Activated CD8-positive, alpha-beta T cell treated with anti-CD3 and anti-CD28 coated beads, Interleukin-2, amount 10 ng/mL, durations not matched to agents 7 days and 5 days (primary cell): ENCODE results near the gene DCTPP1. TPM values are rescaled to one million over a fixed set of nuclear protein-coding genes. Genes with fewer than 3 reads are reported as not detected.

ENCODE experiments used
- ATAC-seq: fragments of 150-1000 bp; cut with Tn5 transposase; one replicate; pipeline ENCODE4 v1.10.0; 2021; ENCODE audit warnings: moderate library complexity
- CTCF ChIA-PET: fragments of 350-600 bp; sonication (Branson Sonifier 250); formaldehyde crosslinking; loops from one replicate; lab custom pipeline; 2021; ENCODE audit warnings: antibody characterized with exemption; lab: Charles Lee
- POLR2A ChIA-PET: fragments of 350-600 bp; sonication (Branson Sonifier 250); formaldehyde crosslinking; loops from one replicate; lab custom pipeline; 2021; ENCODE audit warnings: antibody characterized with exemption; lab: Charles Lee
- DNase-seq: peaks from one replicate; pipeline ENCODE4 v3.0.0-alpha.2; 2020
- H3K27ac Mint-ChIP-seq: one replicate; pipeline ENCODE4 v1.8.0; 2021; ENCODE audit warnings: mild to moderate bottlenecking, mixed read lengths
- H3K27me3 Mint-ChIP-seq: one replicate; pipeline ENCODE4 v1.8.0; 2021; ENCODE audit warnings: low read depth, mixed read lengths
- H3K36me3 Mint-ChIP-seq: one replicate; pipeline ENCODE4 v1.8.0; 2021; ENCODE audit warnings: low read depth, mixed read lengths
- H3K4me1 Mint-ChIP-seq: one replicate; pipeline ENCODE4 v1.8.0; 2021; ENCODE audit warnings: low read depth, mixed read lengths
- H3K4me3 Mint-ChIP-seq: one replicate; pipeline ENCODE4 v1.8.0; 2021; ENCODE audit warnings: mild to moderate bottlenecking, mixed read lengths
- H3K9me3 Mint-ChIP-seq: one replicate; pipeline ENCODE4 v1.8.0; 2022; ENCODE audit warnings: mixed read lengths; ENCODE audit not compliant: insufficient read depth
- total RNA-seq, 2 experiments: library from RNA; stranded (reverse); gene quantifications; one replicate each; pipeline ENCODE4 v1.2.3, GENCODE V29; 2021

Gene DCTPP1
- total RNA-seq, 2 experiments from 2014 or later = 87.3 to 92.8 TPM

DNA sequence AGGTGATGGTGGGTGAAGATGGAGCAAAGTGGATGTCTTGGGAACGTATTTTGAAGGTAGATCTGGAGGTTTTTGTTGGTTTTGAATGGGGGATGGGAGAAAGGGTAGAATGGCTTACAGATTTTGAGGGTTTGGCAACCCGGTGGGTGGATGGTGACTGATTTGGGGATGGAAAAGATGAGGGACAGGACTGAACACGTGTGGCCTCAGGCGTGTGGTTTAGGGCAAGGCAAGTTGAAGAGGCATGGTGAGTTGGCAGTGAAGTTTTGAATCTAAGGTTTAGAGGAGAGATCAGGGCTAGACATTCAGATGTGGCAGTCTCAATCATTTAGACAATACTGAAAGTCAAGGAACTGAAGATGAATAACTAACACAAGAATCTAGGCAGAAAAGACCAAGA, 5.0 kb upstream of the DCTPP1 start:
- no peaks in the 10 kb centered on the region for H3K27me3 Mint-ChIP-seq
- H3K4me3 Mint-ChIP-seq = no peak overlapping the region
- H3K9me3 Mint-ChIP-seq = no peaks in the 10 kb centered on the region
- no peak for ATAC-seq
- CTCF ChIA-PET = interaction anchor here (0.6 to 0.8 kb wide), 2 partner anchors 13 to 101 kb away, joined by 3 read pairs; no protein-coding TSS in a partner anchor
- DNase-seq = no peak
- no peaks in the 10 kb centered on the region for H3K36me3 Mint-ChIP-seq
- peaks cover 21% of the 10 kb centered on the region for H3K4me1 Mint-ChIP-seq
- H3K27ac Mint-ChIP-seq = peak overlapping the region; percentile 14
- POLR2A ChIA-PET = interaction anchor here (0.9 to 1.6 kb wide), 4 partner anchors 10 to 215 kb away, joined by 3 to 6 read pairs (median 3); no protein-coding TSS in a partner anchor

DNA sequence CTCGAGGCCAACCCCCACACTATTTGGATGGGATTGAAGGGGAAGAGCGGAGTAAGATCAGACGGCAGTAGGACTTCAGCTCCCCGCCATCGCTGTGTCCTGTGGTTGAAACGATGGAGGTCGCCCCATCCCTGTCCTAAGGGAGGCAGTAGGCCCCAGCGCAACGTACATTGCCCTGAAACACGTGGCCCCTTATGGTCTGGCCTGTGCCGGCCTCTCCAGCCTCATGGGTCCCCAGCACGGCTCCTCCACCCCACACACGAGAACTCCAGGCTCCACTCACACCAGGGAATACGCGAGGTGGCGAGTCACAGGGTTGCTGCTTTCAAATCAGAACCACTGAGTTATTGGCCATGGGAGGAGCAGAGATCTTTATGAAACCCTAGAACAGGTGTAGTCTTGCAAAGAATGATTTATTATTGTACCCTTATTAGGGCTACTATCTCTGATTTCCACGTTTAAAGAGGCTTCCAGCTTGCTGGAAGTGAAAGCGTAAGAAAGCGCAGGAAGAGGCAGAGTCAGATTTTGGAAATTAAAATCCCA, 669 bp upstream of the DCTPP1 start:
- CTCF ChIA-PET = interaction anchor here (0.9 to 2.4 kb wide), 46 partner anchors 11 to 338 kb away, joined by 3 to 80 read pairs (median 10); partner anchors contain the start of genes FBRS, ITGAL, PHKG2 and SEPHS2
- POLR2A ChIA-PET = interaction anchor here (0.6 to 2.9 kb wide), 19 partner anchors 9 to 204 kb away, joined by 3 to 27 read pairs (median 5); partner anchors contain the start of genes ITGAL, SEPHS2, ZNF747 and ZNF764
- H3K4me1 Mint-ChIP-seq = peaks cover 43% of the 10 kb centered on the region
- no peak overlapping the region for H3K27ac Mint-ChIP-seq
- H3K9me3 Mint-ChIP-seq = no peaks in the 10 kb centered on the region
- ATAC-seq (peak; percentile 13), DNase-seq (no peak)
- H3K36me3 Mint-ChIP-seq = peaks cover 27% of the 10 kb centered on the region
- H3K4me3 Mint-ChIP-seq = no peak overlapping the region
- H3K27me3 Mint-ChIP-seq = no peaks in the 10 kb centered on the region

DNA sequence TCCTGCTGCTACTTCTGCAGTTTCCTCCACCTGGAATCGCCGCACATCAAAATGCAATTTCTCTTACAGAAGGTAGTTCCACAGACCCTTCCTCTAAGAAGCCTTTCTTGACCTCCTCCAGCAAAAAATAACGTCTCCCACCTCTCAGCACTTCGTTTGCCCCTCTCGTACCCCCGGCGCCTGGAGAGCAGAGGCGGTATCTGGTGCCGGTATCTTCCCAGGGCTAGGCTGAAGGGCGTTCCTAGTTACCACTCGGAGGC, 482 bp downstream of the DCTPP1 start:
- ChIA-PET POLR2A (interaction anchor here (0.7 to 2.9 kb wide), 21 partner anchors 10 to 186 kb away, joined by 3 to 27 read pairs (median 4); partner anchors contain the start of genes ITGAL, SEPHS2, ZNF747 and ZNF764), CTCF (interaction anchor here (0.6 to 2.4 kb wide), 67 partner anchors 10 to 337 kb away, joined by 3 to 80 read pairs (median 7); partner anchors contain the start of genes FBRS, ITGAL, PHKG2 and PRR14)
- ATAC-seq = no peak
- H3K9me3 Mint-ChIP-seq = no peaks in the 10 kb centered on the region
- H3K27me3 Mint-ChIP-seq = no peaks in the 10 kb centered on the region
- H3K27ac Mint-ChIP-seq = no peak overlapping the region
- H3K4me3 Mint-ChIP-seq = no peak overlapping the region
- H3K4me1 Mint-ChIP-seq = peaks cover 39% of the 10 kb centered on the region
- peaks cover 33% of the 10 kb centered on the region for H3K36me3 Mint-ChIP-seq
- no peak for DNase-seq

DNA sequence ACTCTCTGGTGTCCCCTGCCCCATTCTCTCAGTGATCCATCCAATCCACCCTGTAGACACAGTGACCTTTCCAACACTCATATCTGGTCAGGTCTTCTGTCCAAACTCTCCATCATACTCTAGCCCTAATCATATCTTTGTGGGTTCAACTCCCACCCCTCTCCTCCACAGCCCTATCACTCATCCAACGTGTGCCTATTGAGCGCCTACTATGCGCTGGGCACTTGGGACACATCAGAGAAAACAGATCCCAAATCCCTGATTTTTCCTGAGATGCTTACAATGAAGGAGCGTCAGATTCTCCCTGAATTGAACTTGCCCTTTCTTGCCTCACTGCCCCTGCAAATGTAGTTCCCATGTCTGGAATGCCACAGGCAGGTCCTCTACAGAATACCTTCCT, 1.8 kb downstream of the DCTPP1 start:
- H3K4me1 Mint-ChIP-seq = peaks cover 34% of the 10 kb centered on the region
- ATAC-seq (no peak), DNase-seq (no peak)
- no peaks in the 10 kb centered on the region for H3K27me3 Mint-ChIP-seq
- CTCF ChIA-PET = interaction anchor here (1.5 kb wide), 1 partner anchor 19 kb away, joined by 4 read pairs; no protein-coding TSS in a partner anchor
- H3K36me3 Mint-ChIP-seq = peaks cover 44% of the 10 kb centered on the region
- no peaks in the 10 kb centered on the region for H3K9me3 Mint-ChIP-seq
- H3K4me3 Mint-ChIP-seq = no peak overlapping the region
- peak overlapping the region; percentile 22 for H3K27ac Mint-ChIP-seq
- POLR2A ChIA-PET = interaction anchor here (2.9 kb wide), 1 partner anchor 44 kb away, joined by 27 read pairs; the partner anchor contains the start of gene ITGAL

DNA sequence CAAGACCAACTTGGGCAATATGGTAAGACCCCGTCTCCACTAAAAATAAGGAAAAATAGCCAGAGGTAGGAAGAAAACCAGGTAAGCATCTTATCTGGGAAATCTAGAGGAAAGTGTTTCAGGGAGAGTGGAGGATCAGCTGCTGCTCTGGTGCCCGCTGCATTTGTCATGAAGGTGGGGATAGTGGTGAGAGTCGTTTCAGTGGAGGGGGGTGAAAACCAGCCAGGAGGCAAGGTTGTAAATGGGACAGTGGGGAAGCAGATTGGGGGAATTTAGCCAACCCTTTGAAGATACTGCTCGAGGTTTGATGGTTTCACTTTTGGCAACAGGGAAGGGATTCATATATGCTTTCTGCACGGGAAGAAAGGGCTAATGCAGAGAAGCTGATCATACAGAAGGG, 8.8 kb downstream of the DCTPP1 start:
- Mint-ChIP-seq H3K4me3 (no peak overlapping the region), H3K36me3 (peaks cover 56% of the 10 kb centered on the region), H3K4me1 (peaks cover 28% of the 10 kb centered on the region), H3K27ac (no peak overlapping the region), H3K9me3 (no peaks in the 10 kb centered on the region), H3K27me3 (no peaks in the 10 kb centered on the region)
- DNase-seq (no peak), ATAC-seq (no peak)
- ChIA-PET CTCF (interaction anchor here (1.2 to 4.0 kb wide), 3 partner anchors 9 to 14 kb away, joined by 3 to 44 read pairs (median 4); partner anchors contain the start of genes DCTPP1 and ZNF771), POLR2A (no interaction called here)

DNA sequence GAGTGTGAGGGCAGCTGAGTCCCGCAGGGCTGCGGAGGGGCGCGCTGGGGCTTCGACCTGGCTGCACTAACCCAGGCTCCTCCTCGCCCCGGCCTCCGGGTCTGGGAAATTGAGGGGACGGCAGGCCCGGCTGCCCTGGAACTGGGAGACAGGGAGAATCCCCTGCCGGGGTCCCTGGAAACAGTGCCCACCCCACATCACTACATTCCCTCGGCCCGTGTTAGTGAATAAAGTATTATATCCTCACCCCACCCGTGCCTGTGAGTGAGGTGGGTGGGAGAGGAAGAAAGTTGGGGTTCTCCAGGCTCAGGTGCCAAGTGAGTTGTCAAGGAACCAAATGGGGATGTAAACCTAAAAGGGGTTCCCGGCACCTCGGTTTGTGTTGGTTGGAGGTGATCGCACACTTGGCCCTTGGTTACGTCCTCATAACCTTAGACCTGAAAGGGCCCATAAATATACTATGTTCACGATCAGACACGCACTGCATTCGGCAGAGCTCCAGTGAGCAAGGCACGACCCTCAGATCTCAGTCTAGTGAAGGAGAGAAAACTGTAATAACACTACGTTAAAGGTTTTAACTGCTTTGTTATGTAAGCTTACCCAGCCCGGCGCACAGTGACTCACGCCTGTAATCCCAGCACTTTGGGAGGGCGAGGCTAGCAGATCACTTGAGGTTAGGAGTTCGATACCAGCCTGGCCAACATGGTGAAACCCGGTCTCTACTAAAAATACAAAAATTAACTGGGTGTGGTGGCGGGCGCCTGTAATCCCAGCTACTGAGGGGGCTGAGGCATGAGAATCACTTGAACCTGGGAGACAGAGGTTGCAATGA, 11.3 kb downstream of the DCTPP1 start:
- no peak for DNase-seq
- CTCF ChIA-PET = interaction anchor here (0.8 to 4.0 kb wide), 14 partner anchors 10 to 327 kb away, joined by 3 to 44 read pairs (median 4); partner anchors contain the start of genes DCTPP1, ITGAL, TBC1D10B and TBX6
- peak overlapping the region; percentile 80 for H3K27ac Mint-ChIP-seq

DNA sequence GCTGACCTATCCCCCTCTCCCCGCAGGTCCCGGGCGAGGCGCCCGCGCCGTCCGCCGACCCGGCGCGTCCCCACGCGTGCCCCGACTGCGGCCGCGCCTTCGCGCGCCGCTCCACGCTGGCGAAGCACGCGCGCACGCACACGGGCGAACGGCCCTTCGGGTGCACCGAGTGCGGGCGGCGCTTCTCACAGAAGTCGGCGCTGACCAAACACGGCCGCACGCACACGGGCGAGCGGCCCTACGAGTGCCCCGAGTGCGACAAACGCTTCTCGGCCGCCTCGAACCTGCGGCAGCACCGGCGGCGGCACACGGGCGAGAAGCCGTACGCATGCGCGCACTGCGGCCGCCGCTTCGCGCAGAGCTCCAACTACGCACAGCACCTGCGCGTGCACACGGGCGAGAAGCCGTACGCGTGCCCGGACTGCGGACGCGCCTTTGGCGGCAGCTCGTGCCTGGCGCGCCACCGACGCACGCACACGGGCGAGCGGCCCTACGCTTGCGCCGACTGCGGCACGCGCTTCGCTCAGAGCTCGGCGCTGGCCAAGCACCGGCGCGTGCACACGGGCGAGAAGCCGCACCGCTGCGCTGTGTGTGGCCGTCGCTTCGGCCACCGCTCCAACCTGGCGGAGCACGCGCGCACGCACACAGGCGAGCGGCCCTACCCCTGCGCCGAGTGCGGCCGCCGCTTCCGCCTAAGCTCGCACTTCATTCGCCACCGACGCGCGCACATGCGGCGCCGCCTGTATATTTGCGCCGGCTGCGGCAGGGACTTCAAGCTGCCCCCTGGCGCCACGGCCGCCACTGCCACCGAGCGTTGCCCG, 12.1 kb downstream of the DCTPP1 start:
- ATAC-seq (peak; percentile 88), DNase-seq (peak; percentile 92)
- Mint-ChIP-seq H3K36me3 (peaks cover 43% of the 10 kb centered on the region), H3K9me3 (no peaks in the 10 kb centered on the region), H3K4me3 (peak overlapping the region; percentile 61), H3K27me3 (no peaks in the 10 kb centered on the region), H3K27ac (peak overlapping the region; percentile 55), H3K4me1 (peaks cover 25% of the 10 kb centered on the region)
- ChIA-PET CTCF (interaction anchor here (0.5 to 4.0 kb wide), 15 partner anchors 9 to 326 kb away, joined by 3 to 44 read pairs (median 4); partner anchors contain the start of genes DCTPP1, ITGAL, SEPTIN1 and TBC1D10B), POLR2A (interaction anchor here (0.6 to 2.0 kb wide), 15 partner anchors 8 to 326 kb away, joined by 3 to 8 read pairs (median 3); partner anchors contain the start of genes DCTPP1, SEPTIN1, SRCAP and TBX6)

More for the DNA sequence above, 11.3 kb downstream of the DCTPP1 start:
- POLR2A ChIA-PET = interaction anchor here (0.6 to 2.0 kb wide), 15 partner anchors 9 to 740 kb away, joined by 3 to 8 read pairs (median 4); partner anchors contain the start of genes DCTPP1, SEPTIN1, SRCAP and ZNF48
- no peak for ATAC-seq
- Mint-ChIP-seq H3K4me1 (peaks cover 23% of the 10 kb centered on the region), H3K27me3 (no peaks in the 10 kb centered on the region), H3K4me3 (peak overlapping the region; percentile 61), H3K36me3 (peaks cover 47% of the 10 kb centered on the region), H3K9me3 (no peaks in the 10 kb centered on the region)

DNA sequence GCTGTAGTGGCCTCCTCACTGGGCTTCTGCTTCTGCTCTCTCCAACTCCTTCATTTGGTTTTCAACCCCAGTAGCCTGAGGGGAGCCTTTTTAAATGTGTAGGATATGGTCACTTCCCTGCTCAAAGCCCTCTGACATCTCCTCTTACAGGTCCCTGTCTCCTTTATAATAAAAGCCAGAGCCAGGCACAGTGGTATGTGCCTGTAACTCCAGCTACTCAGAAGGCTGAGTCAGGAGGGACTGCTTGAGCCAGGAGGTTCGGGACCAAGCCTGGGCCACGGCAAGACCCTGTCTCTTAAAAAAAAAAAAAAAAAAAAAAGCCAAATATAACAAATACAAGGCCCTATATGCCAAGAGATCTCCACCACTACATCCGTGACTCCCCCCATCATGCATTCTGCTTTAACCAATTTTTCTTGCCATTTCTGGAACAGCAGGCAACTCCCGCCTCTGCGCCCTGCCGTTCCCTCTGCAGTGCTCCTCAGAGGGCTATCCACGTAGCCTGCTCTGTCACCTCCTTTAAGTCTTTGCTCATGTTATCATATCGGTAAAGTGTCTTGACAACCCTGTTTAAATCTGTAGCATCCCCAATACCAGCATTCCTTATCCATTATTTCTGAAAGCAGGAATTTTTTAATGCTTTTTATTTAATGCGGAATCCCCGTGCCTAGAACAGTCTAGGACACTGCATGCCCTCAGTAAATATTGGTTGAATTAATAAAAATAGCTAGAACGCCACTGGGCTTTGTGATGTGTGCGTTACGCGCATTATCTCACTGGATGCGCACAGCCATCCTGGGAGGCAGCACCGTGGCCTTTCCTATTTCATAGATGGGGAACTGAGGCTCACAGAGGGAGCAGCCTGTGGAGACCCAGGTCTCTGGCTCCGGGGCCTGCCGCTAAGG, 13.0 kb downstream of the DCTPP1 start:
- CTCF ChIA-PET = interaction anchor here (0.5 to 4.0 kb wide), 12 partner anchors 9 to 212 kb away, joined by 3 to 44 read pairs (median 6); partner anchors contain the start of genes DCTPP1, ITGAL, TBC1D10B and ZNF771
- peaks cover 47% of the 10 kb centered on the region for H3K36me3 Mint-ChIP-seq
- H3K9me3 Mint-ChIP-seq = no peaks in the 10 kb centered on the region
- POLR2A ChIA-PET = interaction anchor here (0.6 to 2.0 kb wide), 8 partner anchors 9 to 325 kb away, joined by 3 to 8 read pairs (median 4); partner anchors contain the start of genes DCTPP1, SEPTIN1, TBX6 and ZNF48
- H3K4me3 Mint-ChIP-seq = peak overlapping the region; percentile 32
- peak overlapping the region; percentile 58 for H3K27ac Mint-ChIP-seq
- ATAC-seq (no peak), DNase-seq (no peak)
- H3K4me1 Mint-ChIP-seq = peaks cover 33% of the 10 kb centered on the region
- no peaks in the 10 kb centered on the region for H3K27me3 Mint-ChIP-seq

DNA sequence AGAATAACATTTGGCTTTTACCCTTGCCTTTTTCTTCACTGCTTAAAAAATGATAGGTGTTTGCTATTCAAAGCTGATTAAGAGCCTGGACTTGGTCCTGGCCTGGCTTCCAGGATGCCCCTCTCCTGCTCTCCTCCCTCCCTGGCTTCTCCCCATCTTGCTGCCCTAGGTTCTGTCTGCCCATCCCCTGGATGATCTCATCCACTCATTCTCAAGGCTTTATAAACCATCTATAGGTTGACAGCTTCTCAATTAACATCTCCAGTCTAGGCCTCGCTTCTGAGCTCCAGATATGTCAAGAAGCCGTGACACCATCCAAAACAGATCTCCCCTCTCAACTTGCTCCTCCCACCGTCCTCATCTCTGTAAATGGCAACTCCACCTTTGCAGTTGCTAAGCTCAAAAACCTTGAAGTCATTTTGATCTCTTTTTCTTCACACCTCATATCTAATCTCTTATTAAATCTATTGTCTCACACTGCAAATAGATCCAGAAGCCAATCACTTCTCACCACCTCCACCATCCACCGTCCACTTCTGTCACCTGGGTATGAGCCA, 13.7 kb downstream of the DCTPP1 start:
- ChIA-PET CTCF (interaction anchor here (0.8 to 3.3 kb wide), 5 partner anchors 8 to 199 kb away, joined by 3 to 41 read pairs (median 3); partner anchors contain the start of genes DCTPP1 and ZNF771), POLR2A (interaction anchor here (0.7 to 1.1 kb wide), 3 partner anchors 9 to 324 kb away, joined by 3 to 5 read pairs (median 3); partner anchors contain the start of genes DCTPP1, TBX6 and ZNF771)
- H3K4me1 Mint-ChIP-seq = peaks cover 34% of the 10 kb centered on the region
- H3K4me3 Mint-ChIP-seq = no peak overlapping the region
- H3K36me3 Mint-ChIP-seq = peaks cover 42% of the 10 kb centered on the region
- no peak overlapping the region for H3K27ac Mint-ChIP-seq
- DNase-seq = no peak
- ATAC-seq = no peak
- no peaks in the 10 kb centered on the region for H3K9me3 Mint-ChIP-seq
- H3K27me3 Mint-ChIP-seq = no peaks in the 10 kb centered on the region
